NCI-H2029 treated with DMSO at 0.1 percent for 48 hours (cell line): ENCODE results near the gene SCAF4.
"Not testable (repeated sequence)": the region's sequence is repeated elsewhere in the genome, so short reads cannot be mapped to it uniquely, and the experiment has no call there.

ENCODE experiments used
- DNase-seq: peaks from one replicate; lab custom pipeline; 2025; lab: John Stamatoyannopoulos, UW

SCAF4 gene

DNA sequence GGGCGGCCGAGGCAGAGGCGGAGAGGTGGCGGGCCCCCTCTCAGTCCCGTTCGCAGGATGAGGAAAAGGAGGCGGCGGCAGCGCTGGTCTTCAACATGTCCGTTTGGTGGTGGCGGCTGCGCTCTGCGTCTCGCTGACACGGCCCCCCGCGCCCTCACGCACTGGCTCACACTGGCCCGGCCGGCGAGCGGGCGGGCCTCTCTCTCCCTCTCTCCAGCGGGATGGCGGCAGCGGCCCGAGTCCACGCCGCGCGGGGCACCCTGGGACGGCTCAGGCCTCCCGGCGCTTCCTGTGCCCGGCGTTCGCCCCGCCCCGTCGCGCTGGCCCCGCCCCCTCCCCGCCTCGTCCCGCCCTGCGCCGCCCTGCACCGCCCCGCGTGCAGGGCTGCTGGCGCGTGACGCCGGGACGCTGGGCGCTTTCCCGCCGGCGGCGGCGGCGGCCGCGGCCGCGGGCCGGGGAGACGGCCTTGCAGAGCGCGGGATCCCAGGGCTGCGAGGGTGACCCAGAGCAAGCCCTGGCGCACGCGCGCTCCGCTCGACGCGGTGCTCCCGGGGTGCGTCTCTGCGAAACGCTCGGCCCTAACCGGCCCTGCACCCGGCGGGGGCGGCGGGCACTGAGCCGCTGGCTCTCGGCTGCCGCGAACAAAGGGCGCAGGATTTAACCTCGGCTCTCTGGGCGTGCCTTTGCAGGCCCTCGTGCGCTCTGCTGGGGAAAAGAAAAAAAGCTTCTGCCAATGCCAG, at the start of gene SCAF4:
Gene SCAF4 (minus strand): TSS at position 262 of the 740 bp plus-strand sequence. CDS start 426 bp downstream, outside the sequence.
- peak; percentile 53 for DNase-seq

DNA sequence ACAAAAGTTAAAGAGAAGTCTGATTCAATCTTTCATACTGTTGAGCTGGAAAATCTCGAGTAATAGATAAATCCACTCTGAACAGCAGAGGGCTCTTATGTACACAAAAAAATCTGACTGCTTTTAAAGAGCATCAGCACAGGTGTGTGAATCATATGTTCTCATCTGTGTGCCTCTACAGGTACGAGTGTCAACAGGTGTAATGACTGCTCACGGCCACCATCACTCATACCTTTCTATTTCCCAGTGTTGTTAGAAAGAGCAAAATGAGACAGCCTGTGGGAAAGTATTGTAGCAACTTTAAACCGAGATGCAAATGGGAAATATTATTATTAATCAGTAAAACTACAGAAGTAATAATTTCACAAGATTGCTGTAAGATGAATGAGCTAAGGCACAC, 49.0 kb upstream of the SCAF4 start:
- DNase-seq: peak; percentile 71

DNA sequence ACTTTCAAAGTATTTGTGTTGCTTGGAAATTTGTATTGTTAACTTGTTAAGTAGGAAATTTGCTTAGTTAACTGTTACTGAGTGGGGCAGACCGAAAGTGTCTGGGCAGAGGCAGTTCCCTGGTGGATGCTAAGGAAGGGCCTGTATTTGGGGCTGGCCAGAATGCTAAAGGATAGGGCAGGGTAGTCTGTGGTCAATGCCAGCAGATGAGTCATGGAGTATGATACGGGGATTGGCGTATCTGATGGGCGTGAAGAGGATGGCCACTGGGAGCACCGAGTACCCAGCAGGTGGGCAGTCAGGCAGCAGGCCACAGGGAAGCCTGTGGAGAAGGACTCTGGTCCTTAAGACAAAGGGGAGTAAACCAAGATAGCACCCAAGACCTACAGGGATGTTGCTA, 46.6 kb upstream of the SCAF4 start:
- no peak for DNase-seq

GRCh38 chr21:31777857-31778256, 45.9 kb upstream of the SCAF4 start:
- no peak for DNase-seq

- no peak for DNase-seq
These were observed 42.1 kb upstream of the SCAF4 start for GRCh38 chr21:31774031-31774430.

DNA sequence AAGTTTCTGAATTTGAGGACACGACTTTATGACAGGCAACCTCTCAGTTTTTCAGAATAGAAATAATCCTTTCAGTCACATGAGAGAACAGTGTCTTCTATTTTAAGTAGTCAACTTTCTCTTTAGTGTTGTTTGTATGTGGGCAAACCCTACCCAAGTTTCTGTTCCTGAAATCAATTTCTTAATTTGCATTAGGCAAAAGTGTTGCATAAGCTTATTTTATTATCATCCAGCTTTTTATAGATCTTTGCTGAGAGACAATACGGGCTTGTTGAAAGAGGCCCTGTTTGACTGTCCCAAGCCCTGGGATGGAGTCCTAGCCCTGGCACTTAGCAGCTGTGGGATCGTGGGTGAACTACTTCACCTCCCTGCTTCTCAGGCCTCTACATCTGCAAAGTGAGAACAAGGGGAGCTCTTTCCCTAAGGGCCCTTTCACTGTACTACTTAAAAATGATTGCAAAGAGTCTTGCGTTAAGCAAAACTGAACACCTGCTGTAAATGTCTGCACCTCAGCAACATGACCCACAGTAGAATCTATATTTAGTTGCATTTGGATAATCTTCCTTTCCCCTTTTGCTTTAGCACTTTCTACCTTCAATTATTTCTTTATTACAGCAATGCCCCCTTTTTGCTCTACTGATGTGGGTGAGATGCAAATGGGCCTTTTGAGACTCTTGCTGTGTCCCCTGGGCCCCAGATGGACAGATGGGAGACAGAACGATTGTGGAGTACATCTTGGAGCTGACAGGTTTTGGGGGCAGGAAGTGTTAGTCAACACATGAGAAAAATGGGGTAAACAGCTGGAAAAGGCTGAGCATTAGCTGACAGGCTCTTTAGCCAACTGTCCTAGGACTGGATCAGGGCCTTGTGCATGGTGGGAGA, 41.0 kb upstream of the SCAF4 start:
- no peak for DNase-seq

DNA sequence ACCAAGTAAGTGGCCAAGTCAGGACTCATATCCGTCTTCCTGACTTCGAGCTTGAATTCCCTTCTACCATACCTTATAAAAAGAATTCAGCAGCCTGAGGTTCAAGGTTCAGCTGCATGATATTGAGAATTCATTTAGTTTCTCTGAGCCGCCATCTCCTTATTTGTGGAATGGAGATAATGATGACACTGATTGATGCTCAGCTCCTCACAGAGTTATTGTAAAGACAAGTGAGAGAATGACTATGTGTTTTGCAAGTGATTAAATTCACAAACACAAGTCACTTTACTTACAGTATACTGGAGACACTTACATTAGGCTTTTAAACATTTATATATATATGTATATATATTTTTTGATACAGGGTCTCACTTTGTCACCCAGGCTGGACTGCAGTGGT, 39.8 kb upstream of the SCAF4 start:
- DNase-seq: no peak

DNA sequence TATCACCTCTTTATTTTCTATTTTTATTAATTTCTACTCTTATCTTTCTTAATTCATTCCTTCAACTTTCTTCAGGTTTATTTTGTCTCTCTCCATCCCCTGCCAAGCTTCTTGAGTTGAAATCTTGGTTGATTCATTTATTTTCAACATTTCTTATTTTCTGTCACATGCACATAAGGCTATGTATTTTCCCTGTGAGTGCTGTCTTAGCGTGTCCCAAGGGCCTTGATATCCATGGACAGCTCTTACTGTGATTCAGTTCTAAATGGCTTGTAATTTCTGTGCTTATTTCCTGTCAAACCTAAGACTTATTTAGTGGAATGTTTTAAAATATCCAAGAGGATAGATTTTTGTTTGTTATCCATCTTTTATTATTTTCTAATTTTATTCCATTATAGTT, 36.8 kb upstream of the SCAF4 start:
- DNase-seq: no peak

- DNase-seq: no peak
These were observed 35.0 kb upstream of the SCAF4 start for GRCh38 chr21:31766899-31767298.

DNA sequence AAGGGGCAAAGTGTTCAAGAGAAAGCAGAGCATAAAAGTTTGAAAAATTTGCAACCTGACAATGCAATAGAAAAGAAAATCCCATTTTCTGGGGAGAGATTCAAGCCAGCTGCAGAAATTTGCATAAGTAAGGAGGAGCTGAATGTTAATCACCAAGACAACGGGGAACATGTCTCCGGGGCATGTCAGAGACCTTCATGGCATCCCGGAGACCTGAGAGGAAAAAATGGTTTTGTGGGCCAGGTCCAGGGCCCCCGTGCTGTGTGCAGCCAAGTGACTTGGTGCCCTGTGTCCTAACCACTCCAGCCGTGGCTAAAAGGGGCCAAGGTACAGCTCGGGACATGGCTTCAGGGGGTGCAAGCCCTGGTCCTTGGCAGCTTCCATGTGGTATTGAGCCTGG, 33.9 kb upstream of the SCAF4 start:
- DNase-seq: not testable (repeated sequence)

DNA sequence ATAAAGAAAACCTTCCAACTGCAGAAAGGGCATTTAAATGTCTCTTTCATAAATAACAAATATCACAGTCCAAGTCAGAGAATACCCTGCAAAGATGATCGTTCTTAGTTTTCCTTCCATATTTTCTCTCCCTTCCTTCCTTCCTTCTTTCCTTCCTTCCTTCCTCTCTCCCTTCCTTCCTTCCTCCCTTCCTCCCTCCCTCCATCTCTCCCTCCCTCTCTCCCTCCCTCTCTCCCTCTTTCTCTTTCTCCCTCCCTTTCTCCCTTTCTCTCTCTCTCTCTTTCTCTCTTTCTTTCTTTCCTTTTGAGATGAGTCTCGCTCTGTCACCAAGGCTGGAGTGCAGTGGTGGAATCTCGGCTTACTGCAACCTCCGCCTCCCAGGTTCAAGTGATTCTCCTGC, 29.0 kb upstream of the SCAF4 start:
- no peak for DNase-seq

- DNase-seq: no peak
These were observed 24.9 kb upstream of the SCAF4 start for GRCh38 chr21:31756787-31757186.

DNA sequence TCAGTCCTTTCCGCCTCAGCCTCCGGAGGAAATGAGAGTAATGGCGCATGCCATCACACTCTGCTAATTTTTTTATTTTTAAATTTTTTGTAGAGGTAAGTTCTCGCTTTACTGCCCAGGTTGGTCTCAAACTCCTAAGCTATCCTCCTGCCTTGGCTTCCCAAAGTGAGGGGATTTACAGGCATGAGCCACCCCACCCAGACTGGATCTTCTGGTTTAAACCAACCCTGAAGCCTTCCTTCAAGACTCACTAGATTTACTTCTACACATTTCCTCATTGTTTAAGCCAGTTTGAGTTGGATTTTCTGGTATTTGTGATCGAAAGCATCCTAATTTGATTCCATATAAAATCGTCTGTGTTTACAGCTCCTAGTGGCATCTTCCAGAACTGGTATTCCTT, 23.1 kb upstream of the SCAF4 start:
- DNase-seq: no peak

- DNase-seq: no peak
These were observed 22.7 kb upstream of the SCAF4 start for GRCh38 chr21:31754708-31754960.

- no peak for DNase-seq
These were observed 22.2 kb upstream of the SCAF4 start for GRCh38 chr21:31753949-31754707.

DNA sequence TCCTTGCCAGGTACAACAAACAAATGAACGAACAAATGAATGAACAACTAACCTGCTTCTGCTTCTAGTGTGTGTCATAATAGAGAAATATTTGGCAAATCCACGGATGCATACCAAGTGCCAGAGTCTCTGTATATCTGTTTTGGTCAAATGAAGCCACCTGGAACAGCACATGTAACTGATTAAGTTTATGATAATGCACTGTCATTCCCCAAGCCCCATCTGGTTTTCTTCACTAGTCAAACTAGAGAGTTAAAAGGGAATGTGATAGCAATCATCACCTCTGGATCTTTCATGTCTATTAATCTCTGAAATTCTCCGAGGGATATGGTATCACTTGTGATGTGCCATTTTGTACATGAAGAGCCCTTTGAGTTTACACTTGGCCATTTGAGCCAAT, 21.0 kb upstream of the SCAF4 start:
- DNase-seq: no peak

GRCh38 chr21:31752352-31752751, 20.4 kb upstream of the SCAF4 start:
- no peak for DNase-seq

- no peak for DNase-seq
These were observed 18.9 kb upstream of the SCAF4 start for GRCh38 chr21:31750843-31751242.

- DNase-seq: no peak
These were observed 12.4 kb upstream of the SCAF4 start for GRCh38 chr21:31744182-31744800.

DNA sequence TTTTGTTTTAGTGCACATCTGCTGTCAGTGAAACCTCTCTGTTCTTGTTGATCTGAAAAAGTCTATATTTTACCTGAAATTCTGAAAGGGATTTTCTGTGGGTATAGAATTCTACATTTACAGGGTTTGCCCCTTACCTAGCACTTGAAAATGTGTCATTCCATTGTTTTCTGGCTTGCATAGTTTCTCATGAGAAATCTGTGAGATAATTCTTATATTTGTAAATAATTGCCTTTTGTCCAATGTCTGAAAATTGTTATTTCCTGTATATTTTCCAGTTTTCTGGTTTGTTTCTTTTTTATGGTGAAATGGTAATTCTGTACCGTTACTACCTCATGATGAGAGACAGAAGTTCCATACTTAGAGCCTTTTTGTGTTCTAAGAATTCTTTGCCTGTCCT, 11.8 kb upstream of the SCAF4 start:
- DNase-seq: no peak

DNA sequence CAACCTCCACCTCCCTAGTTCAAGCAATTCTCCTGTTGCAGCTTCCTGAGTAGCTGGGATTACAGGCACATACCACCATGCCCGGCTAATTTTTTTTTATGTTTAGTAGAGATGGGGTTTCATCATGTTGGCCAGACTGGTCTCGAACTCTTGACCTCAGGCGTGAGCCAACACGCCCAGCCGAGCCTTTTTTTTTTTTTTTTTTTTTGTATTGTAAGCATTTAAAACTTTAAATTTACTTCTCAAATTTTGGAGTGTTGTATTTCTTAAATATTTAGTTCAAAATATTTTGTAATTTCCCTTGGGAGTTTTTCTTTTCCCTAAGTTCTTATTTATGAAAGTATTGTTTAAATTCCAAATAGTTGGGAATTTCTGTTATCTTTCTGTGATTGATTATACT, 9.2 kb upstream of the SCAF4 start:
- no peak for DNase-seq

GRCh38 chr21:31737586-31738397, 5.9 kb upstream of the SCAF4 start:
- DNase-seq: not testable (repeated sequence)
